AG10803 (cell line): Measurements from ENCODE around the gene CYP3A5.
"Not testable (repeated sequence)": the region's sequence is repeated elsewhere in the genome, so short reads cannot be mapped to it uniquely, and the experiment has no call there.

Experiments
- DNase-seq: peaks from one replicate; pipeline ENCODE4 v3.0.0; 2010; ENCODE audit warnings: low read depth
- H3K4me3 ChIP-seq: 2 replicates; pipeline ENCODE4 v1.5.1; 2011; ENCODE audit warnings: mild to moderate bottlenecking, low read length, control low read depth
- TF ChIP-seq, protein P1 (sequence below): conservative IDR thresholded peaks from 2 replicates; pipeline ENCODE4 v1.5.1; 2011; ENCODE audit warnings: mild to moderate bottlenecking, low read length, control low read depth, inconsistent platforms

The CYP3A5 gene

DNA sequence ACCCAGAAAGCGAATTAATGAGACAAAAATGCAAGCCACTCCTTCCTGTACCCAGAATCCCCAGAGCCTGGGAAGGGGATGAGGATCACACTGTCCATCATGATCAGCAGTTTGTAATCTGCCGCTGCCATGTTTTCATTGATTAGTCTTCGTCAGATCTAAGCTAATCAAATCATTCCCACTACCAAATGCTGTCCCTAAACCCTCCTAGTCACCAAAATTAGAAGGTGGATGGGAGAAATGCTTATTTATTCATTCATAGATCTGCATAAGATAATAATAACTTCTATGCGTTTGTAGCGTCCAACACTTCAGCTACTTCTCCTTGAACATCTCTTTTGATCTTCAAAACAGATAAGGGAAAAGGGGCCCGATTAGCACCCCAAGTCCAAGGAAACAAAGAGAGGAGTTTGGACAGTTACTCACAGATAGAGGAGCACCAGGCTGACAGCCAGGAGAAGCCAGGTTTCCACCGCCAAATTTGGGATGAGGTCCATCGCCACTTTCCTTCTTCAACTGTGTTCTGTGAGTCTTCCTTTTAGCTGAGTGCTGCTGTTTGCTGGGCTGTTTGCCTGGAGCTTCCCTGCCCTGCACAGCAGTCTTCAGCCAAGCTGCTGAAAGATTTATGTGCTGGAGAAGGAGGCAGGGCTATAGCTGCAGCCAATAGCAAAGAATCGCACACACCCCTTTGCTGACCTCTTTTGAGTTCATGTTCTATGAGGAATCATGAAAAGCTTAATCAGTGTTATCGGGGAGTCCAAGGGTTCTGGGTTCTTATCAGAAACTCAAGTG lies at the start of gene CYP3A5:
Gene CYP3A5 (minus strand): TSS at position 597 of the 792 bp plus-strand sequence. CDS start 100 bp downstream, at position 497.
- DNase-seq: peak; percentile 65
- peak within 1 kb of the TSS; percentile 22 for H3K4me3 ChIP-seq

GRCh38 chr7:99728615-99729014 lies 48.8 kb upstream of the CYP3A5 start:
- no peak for DNase-seq
- no peak overlapping the region for H3K4me3 ChIP-seq
- TF ChIP-seq, protein P1, sequence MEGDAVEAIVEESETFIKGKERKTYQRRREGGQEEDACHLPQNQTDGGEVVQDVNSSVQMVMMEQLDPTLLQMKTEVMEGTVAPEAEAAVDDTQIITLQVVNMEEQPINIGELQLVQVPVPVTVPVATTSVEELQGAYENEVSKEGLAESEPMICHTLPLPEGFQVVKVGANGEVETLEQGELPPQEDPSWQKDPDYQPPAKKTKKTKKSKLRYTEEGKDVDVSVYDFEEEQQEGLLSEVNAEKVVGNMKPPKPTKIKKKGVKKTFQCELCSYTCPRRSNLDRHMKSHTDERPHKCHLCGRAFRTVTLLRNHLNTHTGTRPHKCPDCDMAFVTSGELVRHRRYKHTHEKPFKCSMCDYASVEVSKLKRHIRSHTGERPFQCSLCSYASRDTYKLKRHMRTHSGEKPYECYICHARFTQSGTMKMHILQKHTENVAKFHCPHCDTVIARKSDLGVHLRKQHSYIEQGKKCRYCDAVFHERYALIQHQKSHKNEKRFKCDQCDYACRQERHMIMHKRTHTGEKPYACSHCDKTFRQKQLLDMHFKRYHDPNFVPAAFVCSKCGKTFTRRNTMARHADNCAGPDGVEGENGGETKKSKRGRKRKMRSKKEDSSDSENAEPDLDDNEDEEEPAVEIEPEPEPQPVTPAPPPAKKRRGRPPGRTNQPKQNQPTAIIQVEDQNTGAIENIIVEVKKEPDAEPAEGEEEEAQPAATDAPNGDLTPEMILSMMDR: no peak

More for the DNA sequence above, at the start of gene CYP3A5:
- TF ChIP-seq, protein P1: no peak

DNA sequence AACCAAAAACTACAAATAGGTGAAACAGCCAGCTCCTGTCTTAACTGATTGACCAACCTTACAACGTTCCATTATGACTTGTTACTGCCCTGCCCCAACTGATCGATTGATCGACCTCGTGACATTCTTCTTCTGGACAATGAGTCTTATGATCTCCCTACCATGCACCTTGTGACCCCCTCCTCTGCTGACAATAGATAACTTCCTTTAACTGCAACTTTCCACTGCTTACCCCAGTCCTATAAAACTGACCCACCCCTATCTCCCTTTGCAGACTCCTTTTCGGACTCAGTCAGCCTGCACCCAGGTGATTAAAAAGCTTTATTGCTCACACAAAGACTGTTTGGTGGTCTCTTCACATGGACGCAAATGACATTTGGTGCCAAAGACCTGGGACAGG lies 43.4 kb upstream of the CYP3A5 start:
- not testable (repeated sequence) for H3K4me3 ChIP-seq, DNase-seq

GRCh38 chr7:99720800-99721595 lies 41.2 kb upstream of the CYP3A5 start:
- no peak for DNase-seq
- TF ChIP-seq, protein P1: no peak
- no peak overlapping the region for H3K4me3 ChIP-seq

- TF ChIP-seq, protein P1: no peak
- H3K4me3 ChIP-seq: no peak overlapping the region
- no peak for DNase-seq
Measured at GRCh38 chr7:99719996-99720769, 40.4 kb upstream of the CYP3A5 start.

GRCh38 chr7:99713995-99714570 lies 34.3 kb upstream of the CYP3A5 start:
- TF ChIP-seq, protein P1: no peak
- no peak for DNase-seq
- H3K4me3 ChIP-seq: no peak overlapping the region
